IMR-90 (cell line): ENCODE data around the gene CLP1.

Experiments
- CTCF ChIP-seq: conservative IDR thresholded peaks from 2 replicates; pipeline ENCODE4 v1.5.1; 2012; ENCODE audit warnings: mild to moderate bottlenecking, low read depth, low read length, improper control_type of control experiment
- RAD21 ChIP-seq: IDR thresholded peaks from 2 replicates; pipeline ENCODE4 v1.6.1; 2012; ENCODE audit warnings: low read length, improper control_type of control experiment
- RCOR1 ChIP-seq: IDR thresholded peaks from 2 replicates; pipeline ENCODE4 v1.6.1; 2012; ENCODE audit warnings: mild to moderate bottlenecking, low read length, improper control_type of control experiment; ENCODE audit not compliant: insufficient replicate concordance
- SMC3 ChIP-seq: fragments of 150-350 bp; IDR thresholded peaks from 2 replicates; pipeline ENCODE4 v1.6.1; 2016; ENCODE audit warnings: low read depth, mild to moderate bottlenecking, antibody characterized with exemption, low read length, moderate library complexity

- TF ChIP-seq CTCF (no peak), SMC3 (no peak), RAD21 (no peak), RCOR1 (no peak)
Observed at GRCh38 chr11:57610170-57610569, 47.4 kb upstream of the CLP1 start.
